Small intestine (tissue), 7 donors: ENCODE results near the gene LMF2. TPM values are rescaled to one million over a fixed set of nuclear protein-coding genes. Genes with fewer than 3 reads are reported as not detected.

ENCODE experiments used
- DNase-seq, 2 donors: peaks; one replicate each; pipeline versions ENCODE4 v3.0.0 to v3.0.0-alpha.2; 2013
- FAIRE-seq: peaks from 2 replicates; lab custom pipeline; 2012; peaks lifted over from hg19 to GRCh38; lab: Jason Lieb, UNC
- H3K27ac ChIP-seq, 3 donors: one replicate each; pipeline ENCODE4 v1.5.1; 2013; ENCODE audit warnings: low read length in 2 of 3, mild to moderate bottlenecking in 2 of 3, control low read depth in 1 of 3, inconsistent platforms in 1 of 3, low read depth in 1 of 3, moderate library complexity in 1 of 3
- H3K27me3 ChIP-seq, 3 donors: one replicate each; pipeline ENCODE4 v1.6.1; 2013; ENCODE audit warnings: low read length in 3 of 3, inconsistent platforms in 1 of 3; ENCODE audit not compliant: control insufficient read depth in 3 of 3, insufficient read depth in 3 of 3
- H3K36me3 ChIP-seq, 3 donors: one replicate each; pipeline ENCODE4 v1.6.1; 2013; ENCODE audit warnings: low read length in 3 of 3, inconsistent platforms in 1 of 3, low read depth in 1 of 3, mild to moderate bottlenecking in 1 of 3, moderate library complexity in 1 of 3; ENCODE audit not compliant: control insufficient read depth in 3 of 3, insufficient read depth in 2 of 3
- H3K4me1 ChIP-seq, 3 donors: one replicate each; pipeline ENCODE4 v1.6.1; 2013; ENCODE audit warnings: low read length in 2 of 3, inconsistent platforms in 1 of 3, low read depth in 1 of 3, mild to moderate bottlenecking in 1 of 3, moderate library complexity in 1 of 3; ENCODE audit not compliant: control insufficient read depth in 3 of 3, insufficient read depth in 2 of 3
- H3K4me3 ChIP-seq, 3 donors: one replicate each; pipeline ENCODE4 v1.5.1; 2013; ENCODE audit warnings: low read length in 3 of 3, control low read depth in 1 of 3, inconsistent platforms in 1 of 3, low read depth in 1 of 3, mild to moderate bottlenecking in 1 of 3, moderate library complexity in 1 of 3
- H3K9me3 ChIP-seq, 2 donors: one replicate each; pipeline ENCODE4 v1.6.1; 2013; ENCODE audit warnings: low read depth in 1 of 2, low read length in 1 of 2; ENCODE audit not compliant: control insufficient read depth in 2 of 2, insufficient read depth in 1 of 2
- WGBS, 3 donors: extraction: QIAGEN DNeasy Blood & Tissue Kit; methylation state at CpG; one replicate each; pipeline ENCODE4 v1.1.7; 2013; 5-methylcytosine and 5-hydroxymethylcytosine counted together
- polyA plus RNA-seq, 4 donors: library from polyadenylated mRNA; stranded (reverse) in 3 of 4; unstranded in 1 of 4; fragments of 200-250 nt in 3 of 4; fragments of 120-200 nt in 1 of 4; gene quantifications; one replicate each; pipeline versions ENCODE4 v1.2.1 to v1.2.3, GENCODE V29; 2013
- donor health status: healthy with polysubstance abuse.
- donor health status: control.
- donor health status: control.
- donor health status: Bipolar disorder and iron deficiency.
- donor health status: healthy.

The LMF2 gene
- polyA plus RNA-seq, 4 donors: 37.8 to 52.8 (median 46.9) TPM

GRCh38 chr22:50487290-50488005 is 20.1 kb downstream of the LMF2 start:
- Histone ChIP-seq H3K36me3 (peaks cover 0 to 15% (median 0%) of the 10 kb centered on the region in 3 donors), H3K27me3 (peaks cover 0 to 2% (median 0%) of the 10 kb centered on the region in 3 donors), H3K9me3 (no peaks in the 10 kb centered on the region), H3K4me3 (no peak overlapping the region), H3K4me1 (peaks cover 0 to 26% (median 3%) of the 10 kb centered on the region in 3 donors), H3K27ac (no peak overlapping the region)
- no peak for FAIRE-seq
- DNase-seq: no peak
- 80 to 83% (median 81%) methylated on average over 23 of the region's 23 CpGs for WGBS, 3 donors

GRCh38 chr22:50486561-50487289 is 20.8 kb downstream of the LMF2 start, which contains the start of gene MIOX:
Gene MIOX, plus strand, starts transcription at chr22:50486859. Its CDS starts 39 bp downstream, at chr22:50486898.
- H3K27ac ChIP-seq: peak within 1 kb of the TSS in 1 of 3 donors; percentile 61
- no peak for FAIRE-seq
- H3K36me3 ChIP-seq: peaks cover 0 to 20% (median 0%) of the 10 kb centered on the region in 3 donors
- peaks cover 0 to 32% (median 3%) of the 10 kb centered on the region in 3 donors for H3K4me1 ChIP-seq
- no peak for DNase-seq
- peaks cover 0 to 7% (median 2%) of the 10 kb centered on the region in 3 donors for H3K27me3 ChIP-seq
- 71 to 74% (median 74%) methylated on average over 20 to 23 of the region's 23 CpGs for WGBS, 3 donors
- no peaks in the 10 kb centered on the region for H3K9me3 ChIP-seq
- no peak within 1 kb of the TSS for H3K4me3 ChIP-seq

- Histone ChIP-seq H3K27ac (peak overlapping the region in 1 of 3 donors; percentile 61), H3K36me3 (peaks cover 0 to 20% (median 0%) of the 10 kb centered on the region in 3 donors), H3K4me3 (no peak overlapping the region), H3K9me3 (no peaks in the 10 kb centered on the region), H3K4me1 (peaks cover 0 to 32% (median 3%) of the 10 kb centered on the region in 3 donors), H3K27me3 (peaks cover 0 to 14% (median 2%) of the 10 kb centered on the region in 3 donors)
- 24 to 55% (median 35%) methylated on average over 28 to 29 of the region's 29 CpGs for WGBS, 3 donors
- FAIRE-seq (no peak), DNase-seq (peak; percentile 29 to 78)
These were observed 22.0 kb downstream of the LMF2 start for GRCh38 chr22:50485221-50486131.

- FAIRE-seq (no peak), DNase-seq (peak; percentile 87 to 92)
- peaks cover 0 to 32% (median 3%) of the 10 kb centered on the region in 3 donors for H3K4me1 ChIP-seq
- H3K9me3 ChIP-seq: no peaks in the 10 kb centered on the region
- peaks cover 0 to 26% (median 2%) of the 10 kb centered on the region in 3 donors for H3K27me3 ChIP-seq
- H3K4me3 ChIP-seq: peak overlapping the region in 1 of 3 donors; percentile 61
- peaks cover 0 to 20% (median 0%) of the 10 kb centered on the region in 3 donors for H3K36me3 ChIP-seq
- peak overlapping the region; percentile 2 to 82 (median 77) for H3K27ac ChIP-seq
- 28 to 69% (median 34%) methylated on average over 27 to 31 of the region's 31 CpGs for WGBS, 3 donors
These were observed 23.3 kb downstream of the LMF2 start for GRCh38 chr22:50483977-50484853.

- FAIRE-seq (no peak), DNase-seq (no peak)
- peak overlapping the region in 2 of 3 donors; percentile 77 to 82 for H3K27ac ChIP-seq
- WGBS, 3 donors: 63 to 87% (median 75%) methylated on average over 6 to 8 of the region's 8 CpGs
- peaks cover 0 to 31% (median 2%) of the 10 kb centered on the region in 3 donors for H3K27me3 ChIP-seq
- H3K4me3 ChIP-seq: peak overlapping the region in 1 of 3 donors; percentile 61
- H3K9me3 ChIP-seq: no peaks in the 10 kb centered on the region
- peaks cover 0 to 32% (median 3%) of the 10 kb centered on the region in 3 donors for H3K4me1 ChIP-seq
- H3K36me3 ChIP-seq: peaks cover 0 to 20% (median 0%) of the 10 kb centered on the region in 3 donors
These were observed 23.9 kb downstream of the LMF2 start for GRCh38 chr22:50483556-50483955.

- peaks cover 0 to 20% (median 0%) of the 10 kb centered on the region in 3 donors for H3K36me3 ChIP-seq
- DNase-seq (no peak), FAIRE-seq (no peak)
- H3K27ac ChIP-seq: peak overlapping the region in 1 of 3 donors; percentile 82
- H3K4me3 ChIP-seq: peak overlapping the region in 1 of 3 donors; percentile 61
- no peaks in the 10 kb centered on the region for H3K9me3 ChIP-seq
- 70 to 84% (median 81%) methylated on average over 10 of the region's 10 CpGs for WGBS, 3 donors
- H3K4me1 ChIP-seq: peaks cover 0 to 32% (median 3%) of the 10 kb centered on the region in 3 donors
- peaks cover 0 to 32% (median 2%) of the 10 kb centered on the region in 3 donors for H3K27me3 ChIP-seq
These were observed 24.4 kb downstream of the LMF2 start for GRCh38 chr22:50483106-50483505.
